OCI-LY7 (cell line): ENCODE measurements around the gene VPS9D1.

Experiments
- EZH2phosphoT487 ChIP-seq: fragments of 200-600 bp; sonication (generic); IDR thresholded peaks from 2 replicates; pipeline ENCODE4 v1.6.1; 2018; ENCODE audit warnings: low read depth, borderline replicate concordance, mild to moderate bottlenecking, mixed run types, antibody characterized with exemption, low read length, moderate library complexity, mixed read lengths
- TF ChIP-seq, protein P1 (sequence below): fragments of 200-600 bp; sonication (generic); conservative IDR thresholded peaks from 2 replicates; pipeline ENCODE4 v1.5.1; 2014; ENCODE audit warnings: mild to moderate bottlenecking, antibody characterized with exemption, low read length, moderate library complexity, mixed read lengths

DNA sequence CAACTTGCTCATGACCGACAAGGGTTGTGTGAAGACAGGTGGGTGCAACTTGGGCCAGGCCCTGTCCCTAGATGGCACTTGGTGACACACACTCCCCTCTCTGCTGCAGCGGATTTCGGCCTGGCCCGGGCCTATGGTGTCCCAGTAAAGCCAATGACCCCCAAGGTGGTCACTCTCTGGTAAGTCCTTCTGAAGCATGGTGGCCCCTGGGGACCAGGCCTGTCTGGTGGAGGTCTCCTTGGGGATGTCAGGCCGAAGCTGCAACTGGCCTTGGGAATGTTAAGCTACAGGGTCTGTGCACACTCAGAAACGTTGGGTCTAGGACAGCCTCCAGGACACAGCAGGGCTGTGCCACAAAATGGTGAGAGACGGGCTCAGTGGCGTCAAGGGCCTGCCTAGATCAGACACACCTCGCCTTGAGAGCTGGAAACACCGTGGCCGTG lies 27.4 kb downstream of the VPS9D1 start:
- TF ChIP-seq, protein P1, sequence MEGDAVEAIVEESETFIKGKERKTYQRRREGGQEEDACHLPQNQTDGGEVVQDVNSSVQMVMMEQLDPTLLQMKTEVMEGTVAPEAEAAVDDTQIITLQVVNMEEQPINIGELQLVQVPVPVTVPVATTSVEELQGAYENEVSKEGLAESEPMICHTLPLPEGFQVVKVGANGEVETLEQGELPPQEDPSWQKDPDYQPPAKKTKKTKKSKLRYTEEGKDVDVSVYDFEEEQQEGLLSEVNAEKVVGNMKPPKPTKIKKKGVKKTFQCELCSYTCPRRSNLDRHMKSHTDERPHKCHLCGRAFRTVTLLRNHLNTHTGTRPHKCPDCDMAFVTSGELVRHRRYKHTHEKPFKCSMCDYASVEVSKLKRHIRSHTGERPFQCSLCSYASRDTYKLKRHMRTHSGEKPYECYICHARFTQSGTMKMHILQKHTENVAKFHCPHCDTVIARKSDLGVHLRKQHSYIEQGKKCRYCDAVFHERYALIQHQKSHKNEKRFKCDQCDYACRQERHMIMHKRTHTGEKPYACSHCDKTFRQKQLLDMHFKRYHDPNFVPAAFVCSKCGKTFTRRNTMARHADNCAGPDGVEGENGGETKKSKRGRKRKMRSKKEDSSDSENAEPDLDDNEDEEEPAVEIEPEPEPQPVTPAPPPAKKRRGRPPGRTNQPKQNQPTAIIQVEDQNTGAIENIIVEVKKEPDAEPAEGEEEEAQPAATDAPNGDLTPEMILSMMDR, result no peak
- no peak for TF ChIP-seq EZH2phosphoT487
